ENCODE data around the gene NFATC2IP.
"Not testable (repeated sequence)": the region's sequence is repeated elsewhere in the genome, so short reads cannot be mapped to it uniquely, and the experiment has no call there.

Gene NFATC2IP

DNA sequence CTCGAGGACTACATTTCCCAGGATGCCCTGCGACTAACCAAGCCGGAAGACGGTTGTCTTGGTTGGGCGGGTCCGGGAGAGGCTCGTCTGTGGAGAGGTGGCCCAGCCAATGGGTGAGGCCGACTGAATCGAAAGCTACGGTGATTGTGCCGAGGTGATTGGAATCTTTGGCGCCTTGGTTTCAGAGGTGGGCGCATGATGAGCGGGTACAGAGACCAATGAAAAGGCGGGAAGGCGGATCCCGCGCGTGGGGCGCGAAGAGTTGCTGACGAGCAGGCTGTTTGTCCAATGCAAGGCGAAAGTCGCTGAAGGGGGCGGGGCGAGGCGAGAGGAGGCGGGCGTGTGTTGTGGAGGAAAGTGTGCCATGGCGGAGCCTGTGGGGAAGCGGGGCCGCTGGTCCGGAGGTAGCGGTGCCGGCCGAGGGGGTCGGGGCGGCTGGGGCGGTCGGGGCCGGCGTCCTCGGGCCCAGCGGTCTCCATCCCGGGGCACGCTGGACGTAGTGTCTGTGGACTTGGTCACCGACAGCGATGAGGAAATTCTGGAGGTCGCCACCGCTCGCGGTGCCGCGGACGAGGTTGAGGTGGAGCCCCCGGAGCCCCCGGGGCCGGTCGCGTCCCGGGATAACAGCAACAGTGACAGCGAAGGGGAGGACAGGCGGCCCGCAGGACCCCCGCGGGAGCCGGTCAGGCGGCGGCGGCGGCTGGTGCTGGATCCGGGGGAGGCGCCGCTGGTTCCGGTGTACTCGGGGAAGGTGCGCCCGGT, at the start of gene NFATC2IP:
NFATC2IP (plus strand) TSS at position 290 of the 762 bp plus-strand sequence; CDS start at position 365, 75 bp downstream.
- DNase-seq: peak; percentile 100

DNA sequence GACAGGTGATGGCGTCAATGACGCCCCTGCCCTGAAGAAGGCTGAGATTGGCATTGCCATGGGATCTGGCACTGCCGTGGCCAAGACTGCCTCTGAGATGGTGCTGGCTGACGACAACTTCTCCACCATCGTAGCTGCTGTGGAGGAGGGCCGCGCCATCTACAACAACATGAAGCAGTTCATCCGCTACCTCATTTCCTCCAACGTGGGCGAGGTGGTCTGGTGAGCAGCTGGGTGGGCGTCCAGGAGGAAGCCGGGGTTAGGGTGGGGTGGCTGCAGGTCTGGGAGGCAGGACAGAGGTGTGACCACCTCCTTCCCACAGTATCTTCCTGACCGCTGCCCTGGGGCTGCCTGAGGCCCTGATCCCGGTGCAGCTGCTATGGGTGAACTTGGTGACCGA, 48.9 kb upstream of the NFATC2IP start:
- DNase-seq: no peak

DNA sequence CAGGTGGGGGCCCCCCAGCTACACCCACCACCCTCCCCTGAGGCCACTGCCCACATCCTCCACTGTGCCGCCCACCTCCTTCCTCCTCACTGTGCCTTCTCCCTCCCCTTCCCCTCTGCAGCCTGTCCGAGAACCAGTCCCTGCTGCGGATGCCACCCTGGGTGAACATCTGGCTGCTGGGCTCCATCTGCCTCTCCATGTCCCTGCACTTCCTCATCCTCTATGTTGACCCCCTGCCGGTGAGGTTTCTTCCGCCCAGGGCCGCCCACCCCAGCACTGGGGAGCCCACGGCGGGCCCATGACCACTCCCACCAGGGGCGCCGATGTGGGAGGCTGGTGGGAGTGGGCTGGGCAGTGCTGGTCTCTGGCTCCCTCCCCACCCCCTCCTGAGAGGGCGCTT, 47.8 kb upstream of the NFATC2IP start:
- no peak for DNase-seq

DNA sequence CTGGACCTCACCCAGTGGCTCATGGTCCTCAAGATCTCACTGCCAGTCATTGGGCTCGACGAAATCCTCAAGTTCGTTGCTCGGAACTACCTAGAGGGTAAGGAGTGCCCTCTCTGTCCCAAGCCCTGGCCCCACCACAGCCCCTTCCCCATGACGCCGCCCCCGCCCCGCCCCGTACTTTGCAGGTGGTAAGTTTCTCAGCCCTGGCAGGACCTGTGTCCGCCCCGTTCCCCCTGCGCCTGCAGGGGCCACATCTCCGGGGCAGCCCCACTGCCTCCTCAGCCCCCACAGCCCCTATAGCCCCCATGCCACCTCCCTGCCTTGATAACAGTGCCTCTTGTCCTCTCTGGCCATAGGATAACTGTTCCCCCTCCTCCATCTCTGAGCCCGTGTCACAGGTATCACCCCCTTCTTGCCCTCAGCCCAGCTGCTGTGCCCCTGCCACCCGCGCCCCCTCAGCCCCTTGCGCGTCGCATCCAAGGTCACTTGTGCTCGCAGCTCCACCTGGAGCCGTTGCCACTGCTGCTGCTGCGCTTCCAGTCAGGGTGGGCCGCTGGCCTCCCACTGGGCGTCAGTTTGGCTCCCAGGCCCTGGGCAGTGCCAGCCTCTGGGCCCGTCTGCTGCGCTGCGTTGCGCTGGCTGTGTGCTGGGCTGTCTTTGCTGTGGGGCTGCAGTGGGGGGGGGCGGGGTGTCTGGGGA, 47.2 kb upstream of the NFATC2IP start:
- DNase-seq: no peak

DNA sequence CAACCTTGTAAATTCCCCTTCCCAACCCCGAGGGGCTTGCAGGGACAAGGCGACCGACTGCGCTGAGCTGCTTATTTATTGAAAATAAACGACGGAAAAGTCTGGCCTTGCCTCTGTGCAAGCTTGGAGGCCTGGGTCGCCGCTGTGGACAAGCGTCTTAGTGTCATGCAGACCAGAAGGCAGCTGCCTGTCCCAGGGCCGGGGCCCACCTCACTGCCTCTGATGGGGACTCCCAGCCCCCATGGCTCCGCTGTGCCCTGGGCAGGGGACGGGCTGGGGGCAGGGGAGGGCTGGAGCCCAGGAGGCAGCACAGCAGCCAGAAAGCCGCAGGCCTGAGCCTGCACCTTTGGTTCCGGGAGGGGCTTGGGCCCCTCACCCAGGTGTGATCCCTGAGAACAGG, 46.4 kb upstream of the NFATC2IP start:
- DNase-seq: no peak

GRCh38 chr16:28904828-28905227, 45.9 kb upstream of the NFATC2IP start:
- DNase-seq: no peak

- DNase-seq: no peak
These were observed 45.4 kb upstream of the NFATC2IP start for GRCh38 chr16:28905229-28905754.

GRCh38 chr16:28905800-28906372, 44.9 kb upstream of the NFATC2IP start:
- DNase-seq: no peak

DNA sequence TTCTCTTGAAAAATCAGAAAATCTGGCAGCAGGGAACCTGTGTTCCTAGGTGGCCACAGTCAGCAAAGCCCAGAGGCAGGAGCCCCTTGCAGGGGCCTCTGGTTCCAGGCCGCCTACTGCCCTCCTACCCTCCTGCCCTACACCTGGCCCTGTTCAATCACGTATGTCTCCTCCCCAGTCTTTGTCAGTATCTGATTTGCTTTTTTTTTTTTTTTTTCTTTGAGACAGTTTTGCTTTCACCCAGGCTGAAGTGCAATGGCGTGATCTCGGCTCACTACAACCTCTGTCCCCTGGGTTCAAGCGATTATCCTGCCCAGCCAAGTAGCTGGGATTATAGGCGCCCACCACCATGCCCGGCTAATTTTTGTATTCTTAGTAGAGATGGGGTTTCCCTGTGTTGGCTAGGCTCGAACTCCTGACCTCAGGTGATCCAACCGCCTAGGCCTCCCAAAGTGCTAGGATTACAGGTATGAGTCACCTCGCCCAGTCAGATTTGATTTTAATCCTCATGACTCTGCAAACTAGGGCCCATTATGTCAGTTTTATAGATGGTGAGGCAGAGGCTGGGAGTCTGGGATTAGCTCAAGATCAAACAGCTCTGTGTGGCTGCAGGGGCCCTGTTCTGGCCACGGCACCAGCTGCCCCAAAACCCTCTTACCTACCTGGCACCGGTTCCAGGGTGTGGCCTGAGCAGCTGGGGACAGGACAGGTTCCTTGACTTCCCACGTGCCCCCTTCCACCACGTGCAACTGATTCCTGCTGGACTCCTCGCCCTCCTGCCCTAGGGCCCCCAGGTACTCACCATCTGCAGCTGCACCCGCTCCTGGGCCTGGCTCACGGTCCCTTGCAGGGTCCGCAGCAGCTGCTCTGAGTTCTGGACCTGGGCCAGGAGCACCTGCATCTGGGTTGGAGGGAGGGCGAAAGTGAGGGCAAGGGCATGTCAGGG, 40.4 kb upstream of the NFATC2IP start:
- no peak for DNase-seq

DNA sequence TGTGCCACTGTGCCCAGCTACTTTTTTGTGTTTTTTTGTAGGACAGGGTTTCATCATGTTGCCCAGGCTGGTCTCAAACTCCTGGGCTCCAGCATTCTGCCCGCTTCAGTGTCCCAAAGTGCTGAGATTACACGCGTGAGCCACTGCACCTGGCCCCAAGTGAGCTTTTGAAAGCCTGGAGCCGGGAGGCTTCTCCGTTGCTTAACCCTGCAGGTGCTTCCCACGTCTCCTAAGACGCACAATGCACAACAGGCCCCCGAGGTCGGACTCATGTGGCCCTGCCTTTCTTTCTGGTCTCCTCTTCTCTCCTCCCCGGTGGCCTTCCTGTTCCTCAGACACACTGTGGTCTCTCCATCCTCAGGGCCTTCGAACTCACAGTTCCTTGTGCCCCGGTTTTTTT, 38.2 kb upstream of the NFATC2IP start:
- no peak for DNase-seq

GRCh38 chr16:28913946-28914724, 36.6 kb upstream of the NFATC2IP start:
- no peak for DNase-seq

DNA sequence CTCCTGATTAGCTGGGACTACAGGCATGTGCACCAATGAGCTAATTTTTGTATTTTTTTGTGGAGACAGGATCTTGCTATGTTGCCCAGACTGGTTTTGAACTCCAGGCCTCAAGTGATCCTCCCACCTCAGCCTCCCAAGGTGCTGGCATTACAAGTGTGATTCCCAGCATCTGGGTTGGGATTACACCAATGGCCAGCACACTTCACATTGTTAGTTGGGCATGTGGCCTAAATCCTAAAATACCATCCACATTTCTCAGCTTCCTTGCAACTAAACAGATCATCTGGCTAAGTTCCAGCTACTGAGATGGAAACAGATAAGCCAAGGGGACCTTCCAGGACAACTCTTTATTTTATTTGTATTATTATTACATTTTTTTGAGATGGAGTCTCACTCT, 35.6 kb upstream of the NFATC2IP start:
- no peak for DNase-seq

- no peak for DNase-seq
These were observed 33.6 kb upstream of the NFATC2IP start for GRCh38 chr16:28917095-28917494.

DNA sequence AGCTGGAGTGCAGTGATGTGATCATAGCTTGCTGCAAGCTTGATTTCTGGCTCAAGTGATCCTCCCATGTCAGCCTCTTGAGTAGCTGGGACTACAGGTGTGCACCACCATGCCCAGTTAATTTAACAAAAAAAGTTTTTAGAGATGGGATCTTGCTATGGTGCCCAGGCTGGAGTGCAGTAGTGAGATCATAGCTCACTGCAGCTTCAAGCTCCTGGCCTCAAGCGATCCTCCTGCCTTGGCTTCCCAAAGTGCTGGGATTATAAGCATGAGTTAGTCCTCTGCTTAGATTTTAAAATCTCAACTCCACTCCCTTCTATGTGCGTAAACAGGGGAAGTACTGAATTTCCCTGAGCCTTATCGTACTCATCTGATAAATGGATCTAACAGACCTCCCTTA, 32.0 kb upstream of the NFATC2IP start:
- no peak for DNase-seq

DNA sequence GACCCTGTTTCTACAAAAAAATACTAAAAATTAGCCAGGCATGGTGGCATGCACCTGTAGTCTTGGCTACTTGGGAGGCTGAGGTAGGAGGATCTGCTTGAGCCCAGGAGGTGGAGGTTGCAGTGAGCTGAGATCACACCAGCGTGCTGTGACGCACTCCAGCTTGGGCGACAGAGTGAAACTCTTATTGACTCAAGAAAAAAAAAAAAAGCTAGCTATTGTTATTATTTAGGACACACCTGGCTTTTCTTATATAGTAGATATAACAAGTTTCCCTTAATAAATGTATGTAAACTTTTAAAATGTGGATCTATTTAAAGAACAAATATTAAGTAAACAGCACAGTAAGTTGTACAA, 27.5 kb upstream of the NFATC2IP start:
- DNase-seq: no peak

DNA sequence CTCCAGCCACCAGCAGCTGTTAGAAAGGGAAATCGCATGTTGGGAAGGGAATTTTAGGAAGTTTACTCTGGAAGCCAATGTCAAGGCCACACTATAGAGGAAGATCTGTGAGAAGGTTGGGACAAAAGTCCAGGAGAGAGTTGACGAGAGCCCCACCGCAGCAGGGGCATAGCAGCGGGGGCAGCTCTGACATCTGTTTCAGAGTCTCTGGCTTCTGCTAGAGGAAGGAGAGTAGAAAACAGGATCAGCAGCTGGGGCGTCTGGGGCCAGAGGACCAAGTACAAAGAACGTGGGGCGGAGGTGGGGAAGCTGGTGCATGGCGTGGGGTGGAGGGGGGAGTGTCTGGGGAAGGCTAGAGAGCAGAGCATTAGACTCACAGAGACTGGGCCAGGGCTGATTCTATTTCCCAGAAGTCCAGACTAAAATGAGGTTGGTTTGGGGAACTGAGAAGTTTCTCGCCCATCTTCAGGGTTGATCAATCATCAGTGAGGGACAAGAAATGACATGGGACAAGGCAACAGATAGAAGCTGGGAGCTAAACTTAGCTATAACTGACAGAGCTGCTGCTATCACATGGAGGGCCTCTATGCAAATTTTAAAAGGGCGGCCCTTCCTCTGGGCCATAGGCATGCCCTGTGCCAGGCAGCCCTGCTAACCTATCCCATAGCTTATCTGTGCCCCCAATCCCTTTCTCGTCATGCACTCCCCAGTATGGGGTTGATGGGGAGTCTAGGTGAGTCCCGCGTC, 26.9 kb upstream of the NFATC2IP start:
- DNase-seq: no peak

- DNase-seq: no peak
These were observed 26.4 kb upstream of the NFATC2IP start for GRCh38 chr16:28924399-28924761.

DNA sequence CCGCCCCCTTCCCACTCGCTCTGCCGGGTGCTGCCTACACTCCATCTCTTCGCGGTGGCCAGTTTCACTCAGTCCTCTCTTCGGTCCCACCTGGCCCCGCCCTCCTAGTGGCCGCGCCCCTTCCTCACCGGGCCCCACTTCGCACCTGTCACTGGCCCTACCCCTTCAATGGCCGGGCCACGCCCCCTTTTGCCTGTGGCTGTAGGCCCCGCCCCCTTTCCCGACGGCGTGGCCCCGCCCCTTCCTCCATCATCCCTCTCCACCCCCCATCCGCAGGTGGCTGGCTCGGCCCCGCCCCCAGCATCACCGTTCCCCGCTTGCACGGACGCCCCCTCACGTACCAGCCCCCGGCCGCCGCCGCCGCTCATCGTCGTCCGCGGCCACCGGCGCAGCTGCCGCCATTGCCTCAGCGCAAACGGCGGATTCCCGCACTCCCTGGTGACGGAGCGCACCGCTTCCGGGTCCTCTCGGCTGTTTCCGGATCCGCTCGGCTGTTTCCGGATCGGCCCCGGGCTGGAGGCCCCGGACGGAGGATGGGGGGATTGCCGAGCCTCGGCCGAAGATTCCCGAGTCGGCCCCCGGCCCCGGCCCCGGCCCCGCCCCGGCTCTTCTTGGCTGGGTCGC, 25.9 kb upstream of the NFATC2IP start, which contains the start of gene RABEP2:
RABEP2 (minus strand) TSS at position 477 of the 624 bp plus-strand sequence; CDS start at position 402, 75 bp downstream.
- DNase-seq: peak; percentile 95

GRCh38 chr16:28925386-28926228, 25.1 kb upstream of the NFATC2IP start:
- DNase-seq: peak; percentile 80

DNA sequence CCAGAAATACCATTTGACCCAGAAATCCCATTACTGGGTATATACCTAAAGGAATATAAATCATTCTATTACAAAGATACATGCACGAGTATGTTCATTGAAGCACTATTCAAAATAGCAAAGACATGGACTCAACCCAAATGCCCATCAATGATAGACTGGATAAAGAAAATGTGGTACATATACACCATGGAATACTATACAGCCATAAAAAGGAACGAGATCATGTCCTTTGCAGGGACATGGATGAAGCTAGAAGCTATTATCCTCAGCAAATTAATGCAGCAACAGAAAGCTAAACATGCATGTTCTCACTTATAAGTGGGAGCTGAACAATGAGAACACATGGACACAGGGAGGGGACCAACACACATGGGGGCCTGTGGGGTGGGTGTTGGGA, 24.5 kb upstream of the NFATC2IP start:
- not testable (repeated sequence) for DNase-seq
